ENCODE data around the gene NR3C2. TPM values are rescaled to one million over a fixed set of nuclear protein-coding genes. Genes with fewer than 3 reads are reported as not detected.

The NR3C2 gene
- polyA plus RNA-seq, 3 donors, result 0.09 to 0.27 (median 0.20) TPM

- Mint-ChIP-seq H3K27me3 (ENCODE audit: low read depth in 3 of 3) (peaks cover 0 to 3% (median 0%) of the 10 kb centered on the region in 3 donors), H3K4me3 (no peak overlapping the region), H3K4me1 (no peaks in the 10 kb centered on the region), H3K9me3 (no peaks in the 10 kb centered on the region), H3K27ac (no peak overlapping the region), H3K36me3 (no peaks in the 10 kb centered on the region)
- no peak overlapping the region for H2AFZ ChIP-seq (ENCODE audit: insufficient read depth, low read depth, low read length, poor library complexity, severe bottlenecking)
- no peak overlapping the region for H3K27ac ChIP-seq (ENCODE audit: low read depth in 1 of 2, low read length in 2 of 2)
- DNase-seq, result no peak
- no peak overlapping the region for H3K4me2 ChIP-seq (replicated peaks; ENCODE audit: extremely low read depth, low read length, poor library complexity, severe bottlenecking)
- H3K79me2 ChIP-seq (ENCODE audit: insufficient read depth, low read length), result no peaks in the 10 kb centered on the region
- no peak overlapping the region for H3K9ac ChIP-seq (ENCODE audit: insufficient read depth, low read length, poor library complexity, severe bottlenecking)
- intact Hi-C loops (cut with micrococcal nuclease), result no loop called here
- H3K27me3 ChIP-seq (ENCODE audit: control insufficient read depth in 2 of 2, insufficient read depth in 2 of 2, low read length in 2 of 2), result no peaks in the 10 kb centered on the region
- no peak for TF ChIP-seq CTCF (IDR thresholded peaks at IDR 0.05)
- WGBS (ENCODE audit: insufficient coverage), result 93% methylated on average over 3 of the region's 4 CpGs
- no peaks in the 10 kb centered on the region for H3K36me3 ChIP-seq (replicated peaks in 1 of 2; ENCODE audit: control insufficient read depth in 1 of 2, insufficient read depth in 2 of 2, low read length in 2 of 2)
- no peak overlapping the region for H3K4me3 ChIP-seq (replicated peaks in 1 of 3; ENCODE audit: low read depth in 2 of 3, low read length in 3 of 3)
- no peaks in the 10 kb centered on the region for H3K4me1 ChIP-seq (ENCODE audit: control insufficient read depth in 1 of 2, insufficient read depth in 2 of 2, low read length in 2 of 2)
- no peaks in the 10 kb centered on the region for H3K9me3 ChIP-seq (replicated peaks in 1 of 2; ENCODE audit: control insufficient read depth in 1 of 2, insufficient read depth in 1 of 2, low read length in 2 of 2)
- no peaks in the 10 kb centered on the region for H4K20me1 ChIP-seq (ENCODE audit: insufficient read depth, low read length)
These were observed 152.5 kb downstream of the NR3C2 start for GRCh38 chr4:148289740-148290139.

- H3K27me3 Mint-ChIP-seq (ENCODE audit: low read depth in 3 of 3), result peaks cover 0 to 3% (median 0%) of the 10 kb centered on the region in 3 donors
- H3K4me3 Mint-ChIP-seq, result no peak overlapping the region
- H3K4me1 Mint-ChIP-seq, result no peaks in the 10 kb centered on the region
These were observed 153.8 kb downstream of the NR3C2 start for GRCh38 chr4:148288448-148288847.

More at GRCh38 chr4:148288448-148288847, 153.8 kb downstream of the NR3C2 start:
- Histone ChIP-seq H3K27ac (ENCODE audit: low read depth in 1 of 2, low read length in 2 of 2) (no peak overlapping the region), H4K20me1 (ENCODE audit: insufficient read depth, low read length) (no peaks in the 10 kb centered on the region), H3K9me3 (replicated peaks in 1 of 2; ENCODE audit: control insufficient read depth in 1 of 2, insufficient read depth in 1 of 2, low read length in 2 of 2) (no peaks in the 10 kb centered on the region), H3K27me3 (ENCODE audit: control insufficient read depth in 2 of 2, insufficient read depth in 2 of 2, low read length in 2 of 2) (no peaks in the 10 kb centered on the region), H3K4me1 (ENCODE audit: control insufficient read depth in 1 of 2, insufficient read depth in 2 of 2, low read length in 2 of 2) (no peaks in the 10 kb centered on the region), H2AFZ (ENCODE audit: insufficient read depth, low read depth, low read length, poor library complexity, severe bottlenecking) (no peak overlapping the region), H3K9ac (ENCODE audit: insufficient read depth, low read length, poor library complexity, severe bottlenecking) (no peak overlapping the region), H3K79me2 (ENCODE audit: insufficient read depth, low read length) (no peaks in the 10 kb centered on the region), H3K4me3 (replicated peaks in 1 of 3; ENCODE audit: low read depth in 2 of 3, low read length in 3 of 3) (no peak overlapping the region), H3K36me3 (replicated peaks in 1 of 2; ENCODE audit: control insufficient read depth in 1 of 2, insufficient read depth in 2 of 2, low read length in 2 of 2) (no peaks in the 10 kb centered on the region), H3K4me2 (replicated peaks; ENCODE audit: extremely low read depth, low read length, poor library complexity, severe bottlenecking) (no peak overlapping the region)
- intact Hi-C loops (cut with micrococcal nuclease), result no loop called here
- no peak for DNase-seq
- H3K9me3 Mint-ChIP-seq, result no peaks in the 10 kb centered on the region
- no peaks in the 10 kb centered on the region for H3K36me3 Mint-ChIP-seq
- no CpG with 5 or more reads among the region's 3 CpGs for WGBS (ENCODE audit: insufficient coverage)
- H3K27ac Mint-ChIP-seq, result no peak overlapping the region
- no peak for TF ChIP-seq CTCF (IDR thresholded peaks at IDR 0.05)
